Kidney epithelial cell (primary cell): ENCODE results near the gene MOGAT3. TPM values are rescaled to one million over a fixed set of nuclear protein-coding genes. Genes with fewer than 3 reads are reported as not detected.
A peak's percentile ranks its signal among the peaks of the same experiment; 100 is the strongest.

ENCODE experiments used
- DNase-seq: peaks from one replicate; pipeline ENCODE4 v3.0.0-alpha.2; 2010; ENCODE audit warnings: low read depth
- H3K27me3 ChIP-seq: 2 replicates; pipeline ENCODE4 v1.6.0; 2011; ENCODE audit warnings: low read length; ENCODE audit not compliant: control insufficient read depth, insufficient read depth
- H3K36me3 ChIP-seq: 2 replicates; pipeline ENCODE4 v1.5.1; 2011; ENCODE audit warnings: low read length; ENCODE audit not compliant: control insufficient read depth, insufficient read depth
- H3K4me3 ChIP-seq: 2 replicates; pipeline ENCODE4 v1.5.1; 2011; ENCODE audit warnings: low read depth, mild to moderate bottlenecking, control low read depth, low read length
- total RNA-seq: library from RNA; depleted of rRNA; stranded (reverse); fragments of >200 nt; gene quantifications from 2 replicates; pipeline ENCODE4 v1.2.3, GENCODE V29; 2015
- TF ChIP-seq, protein P1 (sequence below): IDR thresholded peaks from 2 replicates; pipeline ENCODE4 v1.5.1; 2011; ENCODE audit warnings: mild to moderate bottlenecking, moderate library complexity, low read length, control low read depth, inconsistent platforms; ENCODE audit not compliant: insufficient read depth, poor library complexity, severe bottlenecking

The MOGAT3 gene
- total RNA-seq, 1 donor from 2014 or later: not detected

DNA sequence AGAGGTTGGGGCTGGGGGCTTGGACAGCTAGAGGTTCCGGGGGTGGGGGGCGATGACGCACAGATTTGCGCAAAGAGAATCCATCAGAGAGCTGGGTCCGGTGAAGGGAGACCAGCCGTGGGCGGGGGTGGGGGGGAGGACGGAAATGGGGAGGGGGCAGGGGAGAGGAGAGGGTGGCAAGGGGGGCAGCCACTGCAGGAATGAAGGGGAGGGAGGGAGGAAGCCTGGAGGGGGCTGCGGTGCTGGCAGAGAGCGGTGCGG lies 34.3 kb downstream of the MOGAT3 start:
- Histone ChIP-seq H3K36me3 (no peaks in the 10 kb centered on the region), H3K27me3 (peaks cover 52% of the 10 kb centered on the region), H3K4me3 (no peak overlapping the region)
- TF ChIP-seq, protein P1, sequence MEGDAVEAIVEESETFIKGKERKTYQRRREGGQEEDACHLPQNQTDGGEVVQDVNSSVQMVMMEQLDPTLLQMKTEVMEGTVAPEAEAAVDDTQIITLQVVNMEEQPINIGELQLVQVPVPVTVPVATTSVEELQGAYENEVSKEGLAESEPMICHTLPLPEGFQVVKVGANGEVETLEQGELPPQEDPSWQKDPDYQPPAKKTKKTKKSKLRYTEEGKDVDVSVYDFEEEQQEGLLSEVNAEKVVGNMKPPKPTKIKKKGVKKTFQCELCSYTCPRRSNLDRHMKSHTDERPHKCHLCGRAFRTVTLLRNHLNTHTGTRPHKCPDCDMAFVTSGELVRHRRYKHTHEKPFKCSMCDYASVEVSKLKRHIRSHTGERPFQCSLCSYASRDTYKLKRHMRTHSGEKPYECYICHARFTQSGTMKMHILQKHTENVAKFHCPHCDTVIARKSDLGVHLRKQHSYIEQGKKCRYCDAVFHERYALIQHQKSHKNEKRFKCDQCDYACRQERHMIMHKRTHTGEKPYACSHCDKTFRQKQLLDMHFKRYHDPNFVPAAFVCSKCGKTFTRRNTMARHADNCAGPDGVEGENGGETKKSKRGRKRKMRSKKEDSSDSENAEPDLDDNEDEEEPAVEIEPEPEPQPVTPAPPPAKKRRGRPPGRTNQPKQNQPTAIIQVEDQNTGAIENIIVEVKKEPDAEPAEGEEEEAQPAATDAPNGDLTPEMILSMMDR: no peak
- DNase-seq: no peak

DNA sequence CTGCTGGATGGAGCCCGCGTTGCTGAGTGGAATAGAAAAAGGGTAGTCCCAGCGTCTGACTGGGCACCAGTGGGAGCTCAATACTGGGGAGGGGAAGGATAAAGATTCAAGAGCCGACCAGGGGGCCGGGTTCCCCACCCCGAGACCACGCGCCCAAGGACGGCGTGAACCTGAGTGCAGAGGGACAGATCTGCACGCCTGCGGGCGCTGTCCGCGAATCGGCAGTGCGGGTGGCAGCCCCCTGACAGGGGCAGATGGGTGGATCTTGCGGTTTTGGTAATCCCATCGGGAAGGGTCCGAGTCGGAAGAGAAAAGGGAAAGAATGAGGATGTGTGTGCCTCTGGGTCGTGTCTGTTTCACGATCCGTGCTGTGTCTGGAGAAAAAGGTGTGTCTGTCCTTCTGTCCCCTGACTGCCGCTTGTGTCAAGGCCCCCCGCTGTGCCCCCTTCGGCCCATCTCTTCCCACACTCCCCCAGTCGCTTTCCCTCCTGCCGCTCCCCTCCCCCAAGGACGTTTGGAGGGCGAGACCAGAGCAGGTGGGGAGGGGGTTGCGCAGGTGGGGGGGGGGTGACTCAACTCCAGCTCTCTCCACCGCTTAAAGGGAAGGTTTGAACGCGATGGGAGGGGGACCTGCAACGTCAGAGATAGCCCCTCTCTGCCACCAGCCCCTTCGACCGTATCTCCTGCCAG lies 34.7 kb downstream of the MOGAT3 start:
- no peaks in the 10 kb centered on the region for H3K36me3 ChIP-seq
- peak overlapping the region; percentile 3 for H3K4me3 ChIP-seq
- no peak for DNase-seq
- H3K27me3 ChIP-seq: peaks cover 47% of the 10 kb centered on the region
- TF ChIP-seq, protein P1: no peak

DNA sequence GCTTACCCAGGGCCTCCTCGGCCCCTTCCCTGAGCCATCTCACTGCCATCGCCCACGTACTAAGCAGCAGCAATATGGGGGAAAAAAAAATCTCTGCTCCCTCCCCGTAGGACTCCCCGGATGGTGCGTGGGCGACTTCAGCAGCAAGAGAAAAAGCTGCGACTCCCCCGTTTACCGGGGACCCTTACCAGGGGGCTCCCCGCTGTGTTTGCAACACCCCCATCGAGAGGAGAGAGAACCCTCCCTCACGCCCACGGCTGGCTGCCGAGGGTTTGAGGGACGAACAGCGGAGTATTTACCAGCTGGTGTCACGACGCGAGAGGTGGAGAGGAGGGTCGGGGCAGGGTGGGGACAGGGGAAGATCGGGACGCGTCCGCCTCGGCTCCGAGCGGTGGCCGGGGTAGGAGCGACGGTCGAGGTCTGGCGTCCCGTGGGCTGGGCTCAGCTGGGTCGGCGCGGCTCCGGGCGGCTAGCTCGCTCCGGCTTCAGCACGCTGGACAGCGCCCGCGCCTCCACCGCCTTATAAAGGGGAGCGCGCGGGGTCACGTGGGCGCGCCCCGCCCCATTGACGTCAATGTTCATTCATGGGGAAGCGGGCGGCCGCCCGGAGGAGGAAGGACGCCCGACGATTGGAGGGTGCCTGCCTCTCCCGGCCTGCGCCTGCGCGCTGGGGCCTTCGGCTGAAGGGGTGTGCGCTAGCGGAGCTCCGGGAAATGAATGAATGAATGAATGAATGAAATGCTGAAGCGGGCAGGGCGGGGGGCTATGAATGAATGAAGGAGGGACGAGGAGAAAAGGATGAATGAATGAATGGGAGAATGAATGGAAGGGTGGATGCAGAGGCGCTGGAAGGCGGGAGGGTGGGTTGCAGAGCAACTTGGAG lies 35.5 kb downstream of the MOGAT3 start, which contains the start of gene VGF:
TSS of gene VGF (minus strand) at position 495 of the 883 bp plus-strand sequence. CDS start 726 bp downstream, outside the sequence.
- Histone ChIP-seq H3K4me3 (peak within 1 kb of the TSS; percentile 44), H3K36me3 (no peaks in the 10 kb centered on the region)
- DNase-seq: no peak

DNA sequence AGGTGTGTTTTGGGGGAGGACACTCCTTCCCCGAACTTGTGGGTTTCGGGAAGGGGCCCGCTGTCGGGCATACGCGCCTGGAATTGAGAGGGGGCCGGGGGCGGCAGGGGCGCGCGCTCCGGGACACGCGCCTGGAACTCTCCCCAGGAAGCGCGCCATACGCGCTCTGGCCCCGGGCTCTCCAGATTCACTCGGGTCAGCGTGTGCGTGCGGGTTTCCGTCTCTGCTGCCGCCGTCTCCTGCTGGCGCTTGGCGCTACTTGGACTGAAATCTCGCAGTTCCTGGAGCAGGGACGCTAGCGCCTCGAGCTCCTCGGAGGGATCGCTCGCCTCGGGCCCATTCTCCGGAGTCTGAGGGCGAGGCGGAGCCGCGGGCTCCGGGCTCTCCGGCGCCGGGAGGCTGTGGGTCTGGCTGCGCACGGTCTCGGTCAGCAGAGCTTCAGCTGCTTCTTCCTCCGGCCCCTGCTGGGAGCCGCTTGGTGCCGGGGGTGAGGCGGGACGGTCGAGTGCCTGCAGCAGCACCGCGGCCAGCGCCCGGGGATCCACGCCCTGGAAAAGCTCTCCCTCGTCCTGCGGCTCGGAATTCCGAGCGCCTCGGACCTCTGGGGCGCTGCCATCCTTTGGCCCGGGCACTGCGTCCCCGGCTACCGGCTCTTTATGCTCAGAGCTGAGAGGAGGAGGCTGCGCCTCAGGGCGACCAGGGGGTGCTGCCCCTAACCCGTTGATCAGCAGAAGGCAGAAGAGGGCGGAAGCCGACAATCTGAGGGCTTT lies 36.6 kb downstream of the MOGAT3 start:
- DNase-seq: no peak
- TF ChIP-seq, protein P1: no peak
- H3K36me3 ChIP-seq: peaks cover 2% of the 10 kb centered on the region
- peak overlapping the region; percentile 44 for H3K4me3 ChIP-seq
- peaks cover 29% of the 10 kb centered on the region for H3K27me3 ChIP-seq

More for the DNA sequence above, 35.5 kb downstream of the MOGAT3 start, which contains the start of gene VGF:
- TF ChIP-seq, protein P1: no peak
- peaks cover 40% of the 10 kb centered on the region for H3K27me3 ChIP-seq

DNA sequence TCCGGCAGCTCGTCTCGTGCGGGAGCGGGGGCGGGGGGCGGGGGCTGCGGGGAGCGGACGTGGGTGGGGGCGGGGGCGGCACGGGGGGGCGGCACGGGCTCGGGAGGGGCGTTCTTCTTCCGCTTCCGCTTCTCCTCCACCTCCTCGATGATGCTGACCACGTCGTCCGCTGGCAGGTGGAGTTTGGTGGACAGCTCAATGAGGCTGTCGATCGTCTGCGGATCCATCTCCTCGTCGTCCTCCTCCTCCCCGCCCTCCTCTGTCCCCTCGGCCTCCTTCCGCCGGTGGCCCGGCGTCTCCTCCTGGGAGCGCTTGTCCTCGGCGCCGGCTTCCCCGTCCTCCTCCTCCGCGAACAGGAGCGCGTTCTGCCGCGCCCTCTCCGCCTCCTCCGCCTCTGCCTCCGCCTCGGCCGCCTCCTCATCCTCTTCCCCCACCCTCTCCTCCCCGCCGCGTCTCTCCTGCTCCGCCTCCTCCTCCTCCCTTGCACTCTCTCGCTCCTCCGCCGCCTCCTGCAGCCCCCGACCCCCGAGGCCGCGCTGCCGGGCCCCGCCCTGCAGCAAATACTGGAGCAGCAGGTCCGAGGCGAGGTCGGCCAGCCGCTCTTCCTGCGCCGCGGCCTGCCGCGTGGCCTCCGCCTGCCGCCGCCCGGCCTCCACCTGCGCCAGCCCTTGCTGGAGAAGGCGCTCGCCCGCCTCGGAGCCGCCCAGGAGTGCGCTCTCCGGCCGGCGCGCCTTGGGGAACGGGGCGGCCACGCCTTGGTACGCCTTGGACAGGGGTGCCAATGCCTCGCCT lies 37.4 kb downstream of the MOGAT3 start:
- DNase-seq: no peak
- peak overlapping the region; percentile 44 for H3K4me3 ChIP-seq
- TF ChIP-seq, protein P1: no peak
- H3K27me3 ChIP-seq: peaks cover 28% of the 10 kb centered on the region
- H3K36me3 ChIP-seq: peaks cover 2% of the 10 kb centered on the region
